Measurements from ENCODE around the gene KDM1B.

KDM1B gene

GRCh38 chr6:18261877-18262276 is 106.7 kb downstream of the KDM1B start:
- DNase-seq (ENCODE audit: low read depth in 2 of 2) = no peak

GRCh38 chr6:18262702-18263417 is 107.6 kb downstream of the KDM1B start:
- DNase-seq (ENCODE audit: low read depth in 2 of 2) = peak; percentile 14

GRCh38 chr6:18263418-18264218 is 108.4 kb downstream of the KDM1B start:
- DNase-seq (ENCODE audit: low read depth in 2 of 2) = peak in 1 of 2 donors; percentile 22

GRCh38 chr6:18264219-18264922 is 109.1 kb downstream of the KDM1B start, which contains the start of gene DEK:
Gene DEK (minus strand): TSS chr6:18264530. CDS start chr6:18263987, 543 bp downstream.
- DNase-seq (ENCODE audit: low read depth in 2 of 2) = peak; percentile 76 to 77

GRCh38 chr6:18264923-18265377 is 109.7 kb downstream of the KDM1B start:
- DNase-seq (ENCODE audit: low read depth in 2 of 2) = no peak

- no peak for DNase-seq (ENCODE audit: low read depth in 2 of 2)
Measured at GRCh38 chr6:18265787-18266522, 110.7 kb downstream of the KDM1B start.

- DNase-seq (ENCODE audit: low read depth in 2 of 2) = no peak
Measured at GRCh38 chr6:18266523-18266912, 111.3 kb downstream of the KDM1B start.

- DNase-seq (ENCODE audit: low read depth in 2 of 2) = no peak
Measured at GRCh38 chr6:18268066-18268465, 112.8 kb downstream of the KDM1B start.

GRCh38 chr6:18269253-18269652 is 114.0 kb downstream of the KDM1B start:
- DNase-seq (ENCODE audit: low read depth in 2 of 2) = no peak

GRCh38 chr6:18269717-18270116 is 114.5 kb downstream of the KDM1B start:
- no peak for DNase-seq (ENCODE audit: low read depth in 2 of 2)

- no peak for DNase-seq (ENCODE audit: low read depth in 2 of 2)
Measured at GRCh38 chr6:18270216-18270615, 115.0 kb downstream of the KDM1B start.

All from stimulated activated CD8-positive, alpha-beta memory T cell treated with anti-CD3 and anti-CD28 coated beads, Interleukin-2, amount 100 ng/mL, for 48 hours (primary cell).